A673 (cell line): ENCODE results near the gene APOBEC3C.

Experiments
- CTCF ChIP-seq: fragments of 300-800, 200-600 bp; sonication (generic); conservative IDR thresholded peaks from 2 replicates; pipeline ENCODE4 v1.5.1; 2017; ENCODE audit warnings: low read depth, mild to moderate bottlenecking, antibody characterized with exemption, low read length, moderate library complexity, mixed read lengths
- EZH2 ChIP-seq: fragments of 200-600 bp; sonication (generic); IDR thresholded peaks from 2 replicates; pipeline ENCODE4 v1.6.1; 2017; ENCODE audit warnings: borderline replicate concordance, low read depth, mild to moderate bottlenecking, mixed read lengths, antibody characterized with exemption, low read length; ENCODE audit not compliant: poor library complexity, severe bottlenecking

GRCh38 chr22:39024519-39025308 lies 10.7 kb downstream of the APOBEC3C start:
- TF ChIP-seq CTCF = no peak
- TF ChIP-seq EZH2 = no peak
